MM.1S (cell line): ENCODE results near the gene DZIP1.

Source experiments
- DNase-seq: peaks from one replicate; pipeline ENCODE4 v3.0.0-alpha.2; 2015
- H2AFZ ChIP-seq: fragments of 300-600 bp; sonication (generic); 2 replicates; pipeline ENCODE4 v1.6.0; 2016; ENCODE audit warnings: antibody characterized with exemption, low read length
- H3F3A ChIP-seq: fragments of 300-600 bp; sonication (generic); 2 replicates; pipeline ENCODE4 v1.6.1; 2016; ENCODE audit warnings: mild to moderate bottlenecking, antibody characterized with exemption, low read length, moderate library complexity, mixed read lengths; ENCODE audit not compliant: insufficient read depth
- H3K27ac ChIP-seq: fragments of 300-600 bp; sonication (generic); 2 replicates; pipeline ENCODE4 v1.5.1; 2016; ENCODE audit warnings: mild to moderate bottlenecking, low read length
- H3K27me3 ChIP-seq: fragments of 300-600 bp; sonication (generic); replicated peaks from 2 replicates; pipeline ENCODE4 v1.6.0; 2016; ENCODE audit warnings: low read length; ENCODE audit not compliant: insufficient read depth
- H3K36me3 ChIP-seq: fragments of 300-600 bp; sonication (generic); replicated peaks from 2 replicates; pipeline ENCODE4 v1.6.1; 2016; ENCODE audit warnings: mild to moderate bottlenecking, low read length, mixed read lengths; ENCODE audit not compliant: insufficient read depth
- H3K4me1 ChIP-seq: fragments of 300-600 bp; sonication (generic); 2 replicates; pipeline ENCODE4 v1.6.1; 2016; ENCODE audit warnings: low read length, mixed read lengths
- H3K4me2 ChIP-seq: fragments of 300-600 bp; sonication (generic); 2 replicates; pipeline ENCODE4 v1.6.0; 2016; ENCODE audit warnings: low read depth, low read length
- H3K4me3 ChIP-seq: fragments of 300-600 bp; sonication (generic); 2 replicates; pipeline ENCODE4 v1.5.1; 2016; ENCODE audit warnings: low read length, mixed read lengths
- H3K79me2 ChIP-seq: fragments of 300-600 bp; sonication (generic); 2 replicates; pipeline ENCODE4 v1.6.1; 2016; ENCODE audit warnings: mixed run types, low read length, mixed read lengths
- H3K9ac ChIP-seq: fragments of 300-600 bp; sonication (generic); 2 replicates; pipeline ENCODE4 v1.6.1; 2016; ENCODE audit warnings: low read length, mixed read lengths
- H3K9me2 ChIP-seq: fragments of 300-600 bp; sonication (generic); replicated peaks from 2 replicates; pipeline ENCODE4 v1.6.1; 2016; ENCODE audit warnings: mild to moderate bottlenecking, low read length, mixed read lengths; ENCODE audit not compliant: insufficient read depth
- H3K9me3 ChIP-seq: fragments of 300-600 bp; sonication (generic); replicated peaks from 2 replicates; pipeline ENCODE4 v1.6.1; 2016; ENCODE audit warnings: mild to moderate bottlenecking, low read length, mixed read lengths; ENCODE audit not compliant: insufficient read depth
- H4K20me1 ChIP-seq: fragments of 300-600 bp; sonication (generic); 2 replicates; pipeline ENCODE4 v1.6.1; 2016; ENCODE audit warnings: mild to moderate bottlenecking, low read length, moderate library complexity, mixed read lengths; ENCODE audit not compliant: insufficient read depth
- CTCF ChIP-seq: fragments of 300-600 bp; sonication (generic); IDR thresholded peaks from 2 replicates; pipeline ENCODE4 v1.5.1; 2016; ENCODE audit warnings: antibody characterized with exemption, low read length, mixed read lengths
- EZH2 ChIP-seq: fragments of 300-600 bp; sonication (generic); optimal IDR thresholded peaks from 2 replicates; pipeline ENCODE3; 2017; ENCODE audit warnings: low read depth, mild to moderate bottlenecking, antibody characterized with exemption, low read length, mixed read lengths
- EZH2phosphoT487 ChIP-seq: fragments of 300-600 bp; sonication (generic); IDR thresholded peaks from 2 replicates; pipeline ENCODE4 v1.6.1; 2018; ENCODE audit warnings: antibody characterized with exemption, low read length

The DZIP1 gene

GRCh38 chr13:95642999-95643398 lies 1.5 kb downstream of the DZIP1 start:
- no peaks in the 10 kb centered on the region for H3K4me1 ChIP-seq
- H3K9ac ChIP-seq: no peak overlapping the region
- H4K20me1 ChIP-seq: no peaks in the 10 kb centered on the region
- no peaks in the 10 kb centered on the region for H3K9me3 ChIP-seq
- H3K27me3 ChIP-seq: peaks cover 12% of the 10 kb centered on the region
- no peak overlapping the region for H3K27ac ChIP-seq
- H3F3A ChIP-seq: no peaks in the 10 kb centered on the region
- no peak overlapping the region for H3K4me3 ChIP-seq
- H3K79me2 ChIP-seq: no peaks in the 10 kb centered on the region
- no peaks in the 10 kb centered on the region for H3K36me3 ChIP-seq
- no peak for TF ChIP-seq EZH2
- TF ChIP-seq CTCF: no peak
- TF ChIP-seq EZH2phosphoT487: no peak
- H2AFZ ChIP-seq: no peak overlapping the region
- no peak for DNase-seq
- no peaks in the 10 kb centered on the region for H3K9me2 ChIP-seq
- H3K4me2 ChIP-seq: no peak overlapping the region

- H3F3A ChIP-seq: no peaks in the 10 kb centered on the region
- H2AFZ ChIP-seq: no peak overlapping the region
- no peaks in the 10 kb centered on the region for H3K79me2 ChIP-seq
- no peaks in the 10 kb centered on the region for H3K4me1 ChIP-seq
- no peak overlapping the region for H3K9ac ChIP-seq
- no peaks in the 10 kb centered on the region for H3K36me3 ChIP-seq
- H3K9me2 ChIP-seq: no peaks in the 10 kb centered on the region
- TF ChIP-seq EZH2phosphoT487 (no peak), EZH2 (no peak), CTCF (no peak)
- peaks cover 12% of the 10 kb centered on the region for H3K27me3 ChIP-seq
- H3K27ac ChIP-seq: no peak overlapping the region
- no peaks in the 10 kb centered on the region for H3K9me3 ChIP-seq
- H3K4me3 ChIP-seq: no peak overlapping the region
- H4K20me1 ChIP-seq: no peaks in the 10 kb centered on the region
- H3K4me2 ChIP-seq: no peak overlapping the region
- DNase-seq: no peak
Observed at GRCh38 chr13:95642028-95642621, 2.4 kb downstream of the DZIP1 start.

- H3K4me2 ChIP-seq: no peak overlapping the region
- H3K9me3 ChIP-seq: no peaks in the 10 kb centered on the region
- H3K9ac ChIP-seq: no peak overlapping the region
- H3K4me1 ChIP-seq: no peaks in the 10 kb centered on the region
- no peak overlapping the region for H2AFZ ChIP-seq
- no peaks in the 10 kb centered on the region for H3F3A ChIP-seq
- H3K27me3 ChIP-seq: peaks cover 12% of the 10 kb centered on the region
- H3K9me2 ChIP-seq: no peaks in the 10 kb centered on the region
- DNase-seq: no peak
- TF ChIP-seq CTCF (no peak), EZH2phosphoT487 (no peak), EZH2 (no peak)
- H3K36me3 ChIP-seq: no peaks in the 10 kb centered on the region
- H3K4me3 ChIP-seq: no peak overlapping the region
- no peaks in the 10 kb centered on the region for H3K79me2 ChIP-seq
- no peaks in the 10 kb centered on the region for H4K20me1 ChIP-seq
- H3K27ac ChIP-seq: no peak overlapping the region
Observed at GRCh38 chr13:95641291-95642027, 3.0 kb downstream of the DZIP1 start.
